SHP77 treated with DMSO at 0.1 percent for 48 hours (cell line): ENCODE data around the gene SETD4.
"Not testable (repeated sequence)": the region's sequence is repeated elsewhere in the genome, so short reads cannot be mapped to it uniquely, and the experiment has no call there.

Experiments
- DNase-seq: peaks from one replicate; lab custom pipeline; 2025; lab: John Stamatoyannopoulos, UW

SETD4 gene

GRCh38 chr21:36060159-36060921 is at the start of gene SETD4:
Gene SETD4, minus strand, starts transcription at chr21:36060526. Its CDS starts 1,638 bp downstream, at chr21:36058888.
- DNase-seq: peak; percentile 85

- no peak for DNase-seq
These were observed 49.5 kb upstream of the SETD4 start for GRCh38 chr21:36109868-36110267.

GRCh38 chr21:36105327-36105842 is 45.1 kb upstream of the SETD4 start:
- no peak for DNase-seq

- DNase-seq: no peak
These were observed 44.3 kb upstream of the SETD4 start for GRCh38 chr21:36104317-36105300.

DNA sequence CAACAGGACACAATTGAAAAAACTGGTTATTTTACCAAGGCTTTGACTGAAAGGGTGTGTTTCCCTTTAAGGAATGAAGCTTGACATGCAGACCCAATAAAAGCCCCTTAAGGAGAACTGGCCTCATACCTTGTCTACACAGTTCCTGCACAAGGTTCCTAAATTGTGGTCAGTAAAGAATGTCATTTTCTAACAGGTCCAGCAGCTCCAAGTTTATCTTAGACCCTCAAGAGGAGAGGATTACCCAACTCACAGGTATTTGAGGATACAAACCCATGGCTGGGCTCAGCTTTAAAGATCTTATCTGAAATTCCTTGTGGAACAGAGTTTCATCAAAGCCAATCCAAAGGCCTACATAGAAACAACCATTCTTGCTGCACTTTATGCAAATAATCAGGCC is 43.1 kb upstream of the SETD4 start:
- no peak for DNase-seq

DNA sequence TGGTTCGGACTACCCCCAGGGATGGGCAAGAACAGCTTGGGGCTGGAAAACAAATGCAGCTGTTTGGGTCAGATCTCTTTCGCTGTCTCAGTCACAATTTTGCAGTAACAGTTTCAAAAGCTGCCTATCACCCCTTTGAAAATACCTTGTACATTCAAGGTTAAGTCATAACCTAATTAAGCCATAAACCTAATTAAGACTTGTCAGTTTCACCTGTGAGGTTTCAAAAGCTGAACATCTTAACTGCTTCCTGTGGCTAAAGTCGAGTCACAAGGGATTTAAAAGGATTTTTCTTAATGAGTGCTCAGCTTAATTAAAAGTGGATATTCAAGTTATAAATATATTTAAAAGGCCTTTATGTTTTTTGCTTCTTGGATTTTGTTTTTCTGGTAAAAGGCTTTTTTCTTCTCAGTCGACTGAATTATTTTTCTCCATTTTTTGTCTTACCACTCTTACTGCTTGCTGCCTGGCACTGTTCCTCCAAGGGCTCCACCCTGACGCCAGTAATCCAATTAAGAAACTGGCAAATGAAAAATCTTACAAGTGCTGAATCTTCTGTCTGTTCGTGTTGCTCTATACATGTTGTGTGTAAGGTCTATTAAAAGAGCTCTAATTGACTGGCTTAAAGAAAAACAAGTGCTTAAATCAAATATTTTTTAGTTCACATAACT is 40.8 kb upstream of the SETD4 start:
- DNase-seq: no peak

- not testable (repeated sequence) for DNase-seq
These were observed 39.4 kb upstream of the SETD4 start for GRCh38 chr21:36099695-36100211.

DNA sequence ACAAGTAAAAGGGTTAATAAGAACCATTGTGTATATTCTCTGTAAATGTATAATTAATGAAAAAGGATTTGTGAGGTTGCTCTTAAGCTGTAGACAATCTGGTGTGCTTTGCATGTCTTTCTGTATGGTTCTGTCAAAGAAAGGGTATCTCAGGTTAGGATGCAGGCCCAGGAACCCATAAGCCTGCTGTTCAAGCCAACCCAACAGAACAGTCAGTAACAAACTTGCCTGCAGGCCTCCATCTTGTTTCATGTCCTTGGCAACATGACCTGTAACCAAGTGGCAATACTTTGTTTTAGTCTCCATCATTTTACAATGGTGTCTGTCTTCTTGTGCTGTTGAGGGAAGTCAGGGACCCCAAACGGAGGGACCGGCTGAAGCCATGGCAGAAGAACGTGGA is 38.7 kb upstream of the SETD4 start:
- DNase-seq: no peak

GRCh38 chr21:36098182-36098532 is 37.8 kb upstream of the SETD4 start:
- no peak for DNase-seq

GRCh38 chr21:36097427-36098181 is 37.3 kb upstream of the SETD4 start:
- DNase-seq: no peak

GRCh38 chr21:36096398-36097290 is 36.3 kb upstream of the SETD4 start:
- no peak for DNase-seq

DNA sequence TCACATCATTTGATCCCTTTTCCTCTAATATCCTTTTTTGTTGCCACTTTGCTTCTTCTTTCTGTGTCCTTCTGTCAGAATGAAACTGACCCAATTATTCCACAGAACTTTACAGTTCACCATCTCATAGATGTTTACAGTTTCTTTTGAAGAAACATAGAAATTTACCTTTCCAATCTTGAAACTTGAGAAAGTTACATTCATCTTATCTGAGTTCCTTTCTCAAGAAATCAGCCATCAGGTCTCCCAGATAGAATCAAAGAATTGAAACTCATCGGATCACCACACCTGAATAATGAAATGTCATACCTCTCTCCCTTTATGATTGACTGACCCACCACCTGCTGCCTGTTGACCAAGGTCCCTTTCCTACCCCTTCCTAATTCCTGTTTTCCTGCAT is 33.2 kb upstream of the SETD4 start:
- DNase-seq: no peak

GRCh38 chr21:36092681-36093080 is 32.4 kb upstream of the SETD4 start:
- no peak for DNase-seq

- DNase-seq: no peak
These were observed 29.6 kb upstream of the SETD4 start for GRCh38 chr21:36089946-36090345.

DNA sequence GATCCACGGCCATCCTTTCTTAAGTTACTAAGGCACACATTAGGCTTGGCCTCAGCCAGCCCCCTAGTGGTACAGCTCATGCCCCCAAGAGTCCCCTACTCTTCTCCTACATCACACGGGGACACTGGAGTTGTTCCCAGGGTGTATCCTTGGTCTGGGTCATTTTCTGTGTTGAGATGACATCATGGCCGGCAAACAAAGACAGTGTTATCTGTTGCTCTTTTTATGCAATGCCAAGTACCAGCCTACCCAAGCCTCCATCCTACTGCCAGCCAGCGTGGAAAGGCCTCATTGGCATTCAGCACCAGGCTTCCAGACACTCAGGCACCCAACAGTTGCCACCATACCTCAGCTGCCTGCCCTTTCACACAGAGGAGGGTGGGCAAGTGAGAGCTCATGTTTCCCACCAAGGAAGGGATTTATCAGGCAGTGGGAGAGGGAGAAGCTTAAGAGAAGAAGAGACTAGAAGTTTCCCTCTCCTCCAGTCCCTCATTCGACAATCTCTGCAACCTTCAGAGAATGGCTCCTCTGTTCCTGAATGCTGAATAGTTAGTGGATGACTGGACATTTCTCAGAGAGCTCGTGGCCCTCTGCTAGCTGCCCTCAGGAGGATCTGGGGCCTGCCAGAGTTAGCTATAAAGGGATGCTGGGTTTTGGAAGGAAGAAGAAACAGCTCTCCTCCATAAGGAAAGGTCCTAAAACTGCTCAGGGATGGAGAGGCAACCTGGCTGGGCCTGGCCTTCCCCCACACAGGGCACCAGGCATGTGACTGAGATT is 27.2 kb upstream of the SETD4 start:
- DNase-seq: no peak

DNA sequence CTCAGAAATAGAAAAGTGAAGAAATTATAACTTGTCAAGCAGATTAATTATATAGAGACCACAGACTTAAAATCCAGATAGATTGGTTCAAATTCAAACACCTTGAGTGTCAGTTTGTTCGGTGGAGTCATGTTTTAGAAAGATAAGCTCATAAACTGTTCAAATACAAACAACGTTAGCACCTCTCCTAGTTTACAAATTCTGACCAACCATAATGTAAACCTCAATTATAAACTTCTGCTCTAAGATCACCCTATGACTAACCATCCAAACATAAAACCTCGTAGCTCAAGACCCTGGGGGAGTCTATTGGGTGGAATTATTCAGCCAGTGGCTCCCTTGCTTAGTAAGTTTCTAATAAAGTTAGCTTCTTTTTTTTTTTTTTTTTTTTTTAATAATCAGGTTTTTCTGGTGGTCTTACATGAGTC is 21.9 kb upstream of the SETD4 start:
- DNase-seq: no peak

DNA sequence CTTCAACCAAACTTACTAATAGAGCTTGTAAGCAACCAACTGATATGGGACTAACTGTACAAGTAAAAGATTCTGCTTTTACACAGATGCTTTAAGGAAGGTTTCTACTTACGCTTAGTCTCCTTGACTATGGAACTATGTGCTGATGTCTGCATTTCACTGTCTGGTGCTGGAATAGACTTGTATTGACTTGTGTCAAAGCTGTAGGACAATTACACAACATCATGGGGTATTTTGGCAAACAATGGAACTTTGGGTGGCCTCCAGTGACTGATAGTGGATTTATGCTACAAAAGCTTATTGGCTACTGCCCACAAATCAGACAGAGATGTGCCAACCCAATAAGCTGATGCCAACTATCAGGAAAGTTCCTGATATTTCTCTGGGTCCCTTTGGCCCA is 20.1 kb upstream of the SETD4 start:
- no peak for DNase-seq

DNA sequence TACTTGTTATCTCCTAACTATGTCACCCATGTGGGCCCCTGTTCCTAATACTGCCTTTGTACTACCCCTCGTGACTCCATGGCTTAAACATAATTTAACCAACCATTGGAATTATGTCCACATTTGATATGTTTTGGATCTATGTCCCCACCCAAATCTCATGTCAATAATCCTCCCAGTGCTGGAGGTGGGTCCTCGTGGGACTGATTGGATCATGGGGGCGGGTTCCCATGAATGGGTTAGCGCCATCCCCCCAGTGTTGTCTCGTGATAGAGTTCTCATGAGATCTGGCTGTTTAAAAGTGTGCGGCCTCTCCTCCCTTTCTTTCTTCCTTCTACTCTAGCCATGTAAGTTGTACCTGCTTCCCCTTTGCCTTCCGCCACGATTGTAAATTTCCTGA is 19.3 kb upstream of the SETD4 start:
- DNase-seq: no peak

GRCh38 chr21:36079010-36079649 is 18.8 kb upstream of the SETD4 start:
- DNase-seq: no peak
